Transverse colon (tissue), 4 donors: ENCODE measurements around the gene PIGO.

ENCODE experiments used
- POLR2AphosphoS5 ChIP-seq, 3 donors: sonication (generic); formaldehyde crosslinking; IDR thresholded peaks; one replicate each; pipeline ENCODE4 v1.6.1; 2016; ENCODE audit warnings: antibody characterized with exemption in 3 of 3
- TF ChIP-seq, protein P1 (sequence below), 5 experiments: fragments of 200-600 bp in 3 of 5; fragments of 450-650 bp in 2 of 5; sonication (generic) in 3 of 5; IDR thresholded peaks; 1 replicate in 2 of 5; 2 replicates in 3 of 5; pipeline ENCODE4 v1.5.1; 2016 to 2017; ENCODE audit warnings: antibody characterized with exemption in 5 of 5, inconsistent platforms in 3 of 5, mild to moderate bottlenecking in 2 of 5, moderate library complexity in 1 of 5

- TF ChIP-seq, protein P1, sequence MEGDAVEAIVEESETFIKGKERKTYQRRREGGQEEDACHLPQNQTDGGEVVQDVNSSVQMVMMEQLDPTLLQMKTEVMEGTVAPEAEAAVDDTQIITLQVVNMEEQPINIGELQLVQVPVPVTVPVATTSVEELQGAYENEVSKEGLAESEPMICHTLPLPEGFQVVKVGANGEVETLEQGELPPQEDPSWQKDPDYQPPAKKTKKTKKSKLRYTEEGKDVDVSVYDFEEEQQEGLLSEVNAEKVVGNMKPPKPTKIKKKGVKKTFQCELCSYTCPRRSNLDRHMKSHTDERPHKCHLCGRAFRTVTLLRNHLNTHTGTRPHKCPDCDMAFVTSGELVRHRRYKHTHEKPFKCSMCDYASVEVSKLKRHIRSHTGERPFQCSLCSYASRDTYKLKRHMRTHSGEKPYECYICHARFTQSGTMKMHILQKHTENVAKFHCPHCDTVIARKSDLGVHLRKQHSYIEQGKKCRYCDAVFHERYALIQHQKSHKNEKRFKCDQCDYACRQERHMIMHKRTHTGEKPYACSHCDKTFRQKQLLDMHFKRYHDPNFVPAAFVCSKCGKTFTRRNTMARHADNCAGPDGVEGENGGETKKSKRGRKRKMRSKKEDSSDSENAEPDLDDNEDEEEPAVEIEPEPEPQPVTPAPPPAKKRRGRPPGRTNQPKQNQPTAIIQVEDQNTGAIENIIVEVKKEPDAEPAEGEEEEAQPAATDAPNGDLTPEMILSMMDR (IDR thresholded peaks at IDR 0.05): no peak
- TF ChIP-seq POLR2AphosphoS5 (IDR thresholded peaks at IDR 0.05): no peak
These were observed 6.0 kb upstream of the PIGO start for GRCh38 chr9:35102465-35102768.
